Bronchial epithelial cell (primary cell): ENCODE data around the gene SF3B2. TPM values are rescaled to one million over a fixed set of nuclear protein-coding genes. Genes with fewer than 3 reads are reported as not detected.

ENCODE experiments used
- DNase-seq: peaks from one replicate; pipeline ENCODE4 v3.0.0-alpha.2; 2010; ENCODE audit warnings: low read depth
- FAIRE-seq: peaks from 2 replicates; lab custom pipeline; 2011; peaks lifted over from hg19 to GRCh38; lab: Jason Lieb, UNC
- H3K27me3 ChIP-seq: 2 replicates; pipeline ENCODE4 v1.5.1; 2011; ENCODE audit warnings: low read length; ENCODE audit not compliant: control insufficient read depth, insufficient read depth
- H3K36me3 ChIP-seq: 2 replicates; pipeline ENCODE4 v1.5.1; 2011; ENCODE audit warnings: low read length; ENCODE audit not compliant: control insufficient read depth, insufficient read depth
- H3K4me3 ChIP-seq: 2 replicates; pipeline ENCODE4 v1.5.1; 2011; ENCODE audit warnings: mild to moderate bottlenecking, low read depth, low read length, control low read depth
- total RNA-seq: library from RNA; depleted of rRNA; stranded (reverse); fragments of >200 nt; gene quantifications from 2 replicates; pipeline ENCODE4 v1.2.1, GENCODE V29; 2014
- TF ChIP-seq, protein P1 (sequence below): IDR thresholded peaks from 2 replicates; pipeline ENCODE4 v1.5.1; 2011; ENCODE audit warnings: mild to moderate bottlenecking, moderate library complexity, low read length, control low read depth, inconsistent platforms; ENCODE audit not compliant: insufficient read depth, severe bottlenecking

The SF3B2 gene
- total RNA-seq, 1 donor from 2014 or later: 88.2 TPM

DNA sequence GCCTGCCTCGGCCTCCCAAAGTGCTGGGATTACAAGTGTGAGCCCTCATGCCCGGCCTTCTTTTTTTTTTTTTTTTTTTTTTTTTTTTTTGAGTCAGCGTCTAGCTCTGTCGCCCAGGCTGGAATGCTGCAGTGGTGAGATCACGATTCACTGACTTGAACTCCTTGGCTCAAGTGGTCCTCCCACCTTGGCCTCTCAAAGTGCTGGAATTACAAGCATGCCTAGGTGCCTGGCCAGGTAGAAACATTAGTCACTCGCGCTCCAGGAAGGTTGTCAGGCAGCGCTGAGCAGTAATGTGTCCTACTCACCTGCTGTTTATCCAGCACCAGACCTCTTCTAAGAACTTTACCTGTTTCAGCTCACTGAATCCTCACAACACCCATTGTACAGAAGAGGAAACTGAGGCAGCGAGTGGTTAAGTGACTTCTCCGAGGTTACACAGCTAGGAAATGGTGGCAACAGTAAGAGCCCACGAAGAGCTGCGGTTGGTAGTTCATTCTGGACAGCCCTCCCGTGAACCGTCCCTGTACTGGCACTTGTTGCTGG, 40.9 kb upstream of the SF3B2 start:
- H3K36me3 ChIP-seq: no peaks in the 10 kb centered on the region
- TF ChIP-seq, protein P1, sequence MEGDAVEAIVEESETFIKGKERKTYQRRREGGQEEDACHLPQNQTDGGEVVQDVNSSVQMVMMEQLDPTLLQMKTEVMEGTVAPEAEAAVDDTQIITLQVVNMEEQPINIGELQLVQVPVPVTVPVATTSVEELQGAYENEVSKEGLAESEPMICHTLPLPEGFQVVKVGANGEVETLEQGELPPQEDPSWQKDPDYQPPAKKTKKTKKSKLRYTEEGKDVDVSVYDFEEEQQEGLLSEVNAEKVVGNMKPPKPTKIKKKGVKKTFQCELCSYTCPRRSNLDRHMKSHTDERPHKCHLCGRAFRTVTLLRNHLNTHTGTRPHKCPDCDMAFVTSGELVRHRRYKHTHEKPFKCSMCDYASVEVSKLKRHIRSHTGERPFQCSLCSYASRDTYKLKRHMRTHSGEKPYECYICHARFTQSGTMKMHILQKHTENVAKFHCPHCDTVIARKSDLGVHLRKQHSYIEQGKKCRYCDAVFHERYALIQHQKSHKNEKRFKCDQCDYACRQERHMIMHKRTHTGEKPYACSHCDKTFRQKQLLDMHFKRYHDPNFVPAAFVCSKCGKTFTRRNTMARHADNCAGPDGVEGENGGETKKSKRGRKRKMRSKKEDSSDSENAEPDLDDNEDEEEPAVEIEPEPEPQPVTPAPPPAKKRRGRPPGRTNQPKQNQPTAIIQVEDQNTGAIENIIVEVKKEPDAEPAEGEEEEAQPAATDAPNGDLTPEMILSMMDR: no peak
- H3K27me3 ChIP-seq: no peaks in the 10 kb centered on the region
- FAIRE-seq (peak; percentile 58), DNase-seq (peak; percentile 98)
- no peak overlapping the region for H3K4me3 ChIP-seq

DNA sequence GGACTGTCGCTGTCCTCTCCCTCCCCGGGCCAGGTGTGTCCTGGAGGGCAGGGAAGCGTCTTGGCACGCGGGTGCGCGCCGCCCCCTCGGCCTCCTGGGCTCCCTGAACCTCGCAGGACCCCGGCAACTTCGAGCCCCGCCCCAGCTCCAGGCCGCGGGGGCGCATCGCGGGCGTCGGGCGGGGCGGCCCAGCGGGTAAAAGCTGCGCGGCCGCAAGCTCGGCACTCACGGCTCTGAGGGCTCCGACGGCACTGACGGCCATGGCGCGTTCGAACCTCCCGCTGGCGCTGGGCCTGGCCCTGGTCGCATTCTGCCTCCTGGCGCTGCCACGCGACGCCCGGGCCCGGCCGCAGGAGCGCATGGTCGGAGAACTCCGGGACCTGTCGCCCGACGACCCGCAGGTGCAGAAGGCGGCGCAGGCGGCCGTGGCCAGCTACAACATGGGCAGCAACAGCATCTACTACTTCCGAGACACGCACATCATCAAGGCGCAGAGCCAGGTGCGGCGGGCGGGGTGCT, 40.3 kb upstream of the SF3B2 start, which contains the start of gene CST6:
CST6 (plus strand) TSS at position 224 of the 519 bp plus-strand sequence; CDS start at position 261, 37 bp downstream.
- TF ChIP-seq, protein P1: no peak
- Histone ChIP-seq H3K4me3 (no peak within 1 kb of the TSS), H3K36me3 (no peaks in the 10 kb centered on the region), H3K27me3 (no peaks in the 10 kb centered on the region)
- no peak for DNase-seq
- FAIRE-seq: no peak

DNA sequence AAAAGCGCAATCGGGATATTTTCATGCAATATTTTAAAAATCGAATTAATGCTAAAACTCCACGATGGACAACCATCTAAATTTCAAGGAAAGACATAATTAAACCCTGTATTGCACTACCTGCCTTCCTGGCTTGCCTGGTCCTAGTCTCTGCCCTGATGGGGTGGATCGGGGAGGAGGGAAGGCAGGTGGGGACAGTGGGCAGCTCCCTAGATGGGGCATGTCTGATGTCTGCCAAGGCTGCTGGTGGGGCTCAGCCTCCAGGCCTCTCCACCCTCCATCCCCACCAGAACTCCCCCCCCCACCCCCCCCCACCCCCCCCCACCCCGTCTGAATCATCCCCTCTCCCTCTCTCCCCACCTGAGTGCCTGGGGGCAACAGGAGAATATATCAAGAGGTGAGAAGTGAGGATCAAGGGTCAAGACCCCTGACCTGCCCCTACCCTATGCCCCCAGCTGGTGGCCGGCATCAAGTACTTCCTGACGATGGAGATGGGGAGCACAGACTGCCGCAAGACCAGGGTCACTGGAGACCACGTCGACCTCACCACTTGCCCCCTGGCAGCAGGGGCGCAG, 39.7 kb upstream of the SF3B2 start:
- TF ChIP-seq, protein P1: no peak
- no peaks in the 10 kb centered on the region for H3K36me3 ChIP-seq
- H3K27me3 ChIP-seq: no peaks in the 10 kb centered on the region
- DNase-seq (no peak), FAIRE-seq (no peak)
- no peak overlapping the region for H3K4me3 ChIP-seq

DNA sequence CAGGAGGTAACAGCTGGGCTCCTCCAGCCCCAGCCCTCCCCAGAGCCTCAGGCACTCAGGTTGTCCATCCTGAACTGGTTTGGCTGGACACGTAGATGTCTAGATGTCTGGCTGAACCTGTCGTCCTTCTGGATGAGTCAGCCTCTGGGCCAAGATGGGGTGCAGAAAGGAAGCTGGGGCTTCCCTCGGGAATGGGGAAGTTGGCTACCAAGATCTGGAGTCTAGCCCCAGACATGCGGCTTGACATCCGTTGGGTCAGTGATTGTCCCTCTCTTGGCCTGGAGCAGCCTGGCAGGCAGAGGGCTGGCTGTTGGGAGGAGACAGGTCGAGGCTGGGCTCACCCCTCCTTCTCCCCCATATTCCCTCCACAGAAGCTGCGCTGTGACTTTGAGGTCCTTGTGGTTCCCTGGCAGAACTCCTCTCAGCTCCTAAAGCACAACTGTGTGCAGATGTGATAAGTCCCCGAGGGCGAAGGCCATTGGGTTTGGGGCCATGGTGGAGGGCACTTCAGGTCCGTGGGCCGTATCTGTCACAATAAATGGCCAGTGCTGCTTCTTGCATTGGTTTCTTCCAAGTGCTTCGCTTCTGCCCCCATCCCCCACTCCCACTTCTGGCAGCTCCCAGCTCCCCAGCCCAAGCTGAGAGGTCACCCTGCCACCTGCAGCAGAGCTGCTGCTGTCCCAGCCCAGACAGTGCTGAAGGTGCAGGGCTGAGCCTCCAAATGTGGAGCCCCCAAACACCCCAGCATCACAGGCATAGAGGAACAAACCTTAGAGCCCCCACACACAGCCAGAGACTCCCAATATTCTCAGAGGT, 39.0 kb upstream of the SF3B2 start:
- FAIRE-seq (peak; percentile 84), DNase-seq (peak; percentile 71)
- H3K4me3 ChIP-seq: no peak overlapping the region
- H3K36me3 ChIP-seq: no peaks in the 10 kb centered on the region
- H3K27me3 ChIP-seq: no peaks in the 10 kb centered on the region
- TF ChIP-seq, protein P1: no peak

DNA sequence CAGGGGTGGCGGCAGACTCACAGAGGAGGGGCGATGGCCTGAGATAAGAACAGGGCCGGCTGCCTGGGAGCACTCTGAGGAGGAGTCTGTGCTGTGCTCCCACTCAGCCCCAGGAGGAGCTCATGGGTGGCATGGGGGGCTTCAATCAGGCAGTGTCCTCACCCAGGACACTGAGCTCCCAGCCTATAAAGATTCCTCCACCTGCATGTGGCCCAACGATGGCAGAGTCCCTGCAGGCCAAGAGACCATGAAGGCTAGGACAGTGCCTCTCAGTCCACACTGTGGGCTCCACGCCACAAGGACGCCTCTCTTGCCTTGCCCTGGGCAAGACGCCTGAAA, 38.4 kb upstream of the SF3B2 start:
- H3K36me3 ChIP-seq: no peaks in the 10 kb centered on the region
- TF ChIP-seq, protein P1: no peak
- H3K27me3 ChIP-seq: no peaks in the 10 kb centered on the region
- DNase-seq: no peak
- no peak for FAIRE-seq
- no peak overlapping the region for H3K4me3 ChIP-seq
